Measurements from ENCODE around the gene SLC39A5.
"Not testable (repeated sequence)": the region's sequence is repeated elsewhere in the genome, so short reads cannot be mapped to it uniquely, and the experiment has no call there.

Gene SLC39A5

GRCh38 chr12:56260380-56260779, 30.5 kb downstream of the SLC39A5 start:
- peaks cover 35% of the 10 kb centered on the region for H3K4me1 Mint-ChIP-seq
- peak overlapping the region; percentile 51 for H3K4me3 Mint-ChIP-seq
- no peaks in the 10 kb centered on the region for H3K9me3 Mint-ChIP-seq
- peaks cover 5% of the 10 kb centered on the region for H3K27me3 Mint-ChIP-seq (ENCODE audit: low read depth, poor library complexity)
- no peak for TF ChIP-seq CTCF (IDR thresholded peaks at IDR 0.05)
- peaks cover 7% of the 10 kb centered on the region for H3K36me3 Mint-ChIP-seq (ENCODE audit: low read depth)
- no peak overlapping the region for H3K27ac Mint-ChIP-seq
- DNase-seq: no peak

- Mint-ChIP-seq H3K4me3 (no peak overlapping the region), H3K27me3 (ENCODE audit: low read depth, poor library complexity) (peaks cover 5% of the 10 kb centered on the region), H3K27ac (peak overlapping the region; percentile 76), H3K36me3 (ENCODE audit: low read depth) (peaks cover 5% of the 10 kb centered on the region), H3K9me3 (no peaks in the 10 kb centered on the region), H3K4me1 (peaks cover 38% of the 10 kb centered on the region)
- no peak for TF ChIP-seq CTCF (IDR thresholded peaks at IDR 0.05)
- DNase-seq: no peak
Measured at GRCh38 chr12:56260921-56261320, 31.1 kb downstream of the SLC39A5 start.

GRCh38 chr12:56261503-56262232, 31.8 kb downstream of the SLC39A5 start:
- no peak for DNase-seq
- Mint-ChIP-seq H3K4me1 (peaks cover 36% of the 10 kb centered on the region), H3K4me3 (no peak overlapping the region), H3K36me3 (ENCODE audit: low read depth) (no peaks in the 10 kb centered on the region), H3K9me3 (no peaks in the 10 kb centered on the region), H3K27me3 (ENCODE audit: low read depth, poor library complexity) (peaks cover 8% of the 10 kb centered on the region), H3K27ac (no peak overlapping the region)
- no peak for TF ChIP-seq CTCF (IDR thresholded peaks at IDR 0.05)

- H3K4me3 Mint-ChIP-seq; H3K36me3 Mint-ChIP-seq (ENCODE audit: low read depth); DNase-seq; H3K9me3 Mint-ChIP-seq; H3K27me3 Mint-ChIP-seq (ENCODE audit: low read depth, poor library complexity); H3K27ac Mint-ChIP-seq: not testable (repeated sequence)
- peaks cover 38% of the 10 kb centered on the region for H3K4me1 Mint-ChIP-seq
Measured at GRCh38 chr12:56262955-56263354, 33.1 kb downstream of the SLC39A5 start.

- not testable (repeated sequence) for H3K27me3 Mint-ChIP-seq (ENCODE audit: low read depth, poor library complexity); DNase-seq; H3K9me3 Mint-ChIP-seq
- Mint-ChIP-seq H3K4me1 (peaks cover 23% of the 10 kb centered on the region), H3K27ac (peak overlapping the region; percentile 98), H3K4me3 (peak overlapping the region; percentile 91), H3K36me3 (ENCODE audit: low read depth) (peaks cover 15% of the 10 kb centered on the region)
Measured at GRCh38 chr12:56266068-56266692, 36.3 kb downstream of the SLC39A5 start.

- Mint-ChIP-seq H3K27me3 (ENCODE audit: low read depth, poor library complexity) (peaks cover 5% of the 10 kb centered on the region), H3K36me3 (ENCODE audit: low read depth) (peaks cover 15% of the 10 kb centered on the region), H3K9me3 (no peaks in the 10 kb centered on the region), H3K4me3 (peak within 1 kb of the TSS; percentile 91), H3K27ac (peak within 1 kb of the TSS; percentile 98), H3K4me1 (peaks cover 23% of the 10 kb centered on the region)
- peak; percentile 47 for TF ChIP-seq CTCF (IDR thresholded peaks at IDR 0.05)
- peak; percentile 91 for DNase-seq
Measured at GRCh38 chr12:56266693-56267442, 37.0 kb downstream of the SLC39A5 start, which contains the start of gene COQ10A. TSS of gene COQ10A (plus strand) at chr12:56266942. CDS start at chr12:56267119, 177 bp downstream.

Measured in nephron progenitor cell (in vitro differentiated cells).